GOT3 (cell line): ENCODE data around the gene TRAPPC5.

Source experiments
- DNase-seq: peaks from one replicate; lab custom pipeline; 2025; ENCODE audit warnings: mixed read lengths; lab: John Stamatoyannopoulos, UW

The TRAPPC5 gene

GRCh38 chr19:7676376-7676775 is 4.3 kb upstream of the TRAPPC5 start:
- DNase-seq, result no peak

GRCh38 chr19:7676854-7677253 is 3.8 kb upstream of the TRAPPC5 start, which contains the start of gene MCEMP1:
MCEMP1 (plus strand) TSS chr19:7677090; CDS start chr19:7677121, 31 bp downstream.
- DNase-seq, result no peak

GRCh38 chr19:7677669-7678311 is 2.8 kb upstream of the TRAPPC5 start:
- no peak for DNase-seq

GRCh38 chr19:7678971-7679751 is 1.5 kb upstream of the TRAPPC5 start:
- DNase-seq, result no peak

- no peak for DNase-seq
Observed at GRCh38 chr19:7679771-7680605, 645 bp upstream of the TRAPPC5 start.

GRCh38 chr19:7681340-7682174 is 924 bp downstream of the TRAPPC5 start:
- DNase-seq, result no peak

- DNase-seq, result no peak
Observed at GRCh38 chr19:7682175-7682855, 1.7 kb downstream of the TRAPPC5 start.

- DNase-seq, result no peak
Observed at GRCh38 chr19:7685546-7686445, 5.2 kb downstream of the TRAPPC5 start.

GRCh38 chr19:7687177-7687576 is 6.5 kb downstream of the TRAPPC5 start:
- DNase-seq, result no peak

- no peak for DNase-seq
Observed at GRCh38 chr19:7689165-7689564, 8.5 kb downstream of the TRAPPC5 start.

- no peak for DNase-seq
Observed at GRCh38 chr19:7690779-7691258, 10.2 kb downstream of the TRAPPC5 start.

GRCh38 chr19:7691497-7691896 is 10.9 kb downstream of the TRAPPC5 start:
- no peak for DNase-seq

- no peak for DNase-seq
Observed at GRCh38 chr19:7692417-7693088, 11.9 kb downstream of the TRAPPC5 start.

- DNase-seq, result no peak
Observed at GRCh38 chr19:7694499-7694898, 13.9 kb downstream of the TRAPPC5 start.

GRCh38 chr19:7697721-7698287 is 17.2 kb downstream of the TRAPPC5 start:
- no peak for DNase-seq

GRCh38 chr19:7698583-7698982 is 17.9 kb downstream of the TRAPPC5 start:
- DNase-seq, result no peak

- no peak for DNase-seq
Observed at GRCh38 chr19:7699003-7699402, 18.4 kb downstream of the TRAPPC5 start.

GRCh38 chr19:7699417-7700401 is 19.1 kb downstream of the TRAPPC5 start:
- DNase-seq, result no peak
